B cell (primary cell): ENCODE results near the gene NLRP13. TPM values are rescaled to one million over a fixed set of nuclear protein-coding genes. Genes with fewer than 3 reads are reported as not detected.

Experiments used
- ATAC-seq: fragments of 200-7000 bp; cut with Tn5 transposase; one replicate; pipeline ENCODE4 v1.10.0; 2021; ENCODE audit warnings: low read depth, mild to moderate bottlenecking, moderate number of reproducible peaks, moderate library complexity
- CTCF ChIA-PET: fragments of 350-600 bp; sonication (Branson Sonifier 250); formaldehyde crosslinking; loops from one replicate; lab custom pipeline; 2021; ENCODE audit warnings: antibody characterized with exemption, inconsistent platforms; lab: Charles Lee
- POLR2A ChIA-PET: fragments of 350-600 bp; sonication (Branson Sonifier 250); formaldehyde crosslinking; loops from one replicate; lab custom pipeline; 2021; ENCODE audit warnings: antibody characterized with exemption; lab: Charles Lee
- DNase-seq: peaks from one replicate; pipeline ENCODE4 v3.0.0; 2013
- H2AFZ ChIP-seq: 2 replicates; pipeline ENCODE4 v1.6.1; 2012; ENCODE audit warnings: mild to moderate bottlenecking, low read depth, low read length; ENCODE audit not compliant: insufficient read depth, poor library complexity, severe bottlenecking
- H3K27ac ChIP-seq, 2 donors: 1 replicate in 1 of 2; 2 replicates in 1 of 2; pipeline ENCODE4 v1.5.1; 2012 to 2013; ENCODE audit warnings: low read length in 2 of 2, mild to moderate bottlenecking in 2 of 2, moderate library complexity in 1 of 2
- H3K27me3 ChIP-seq, 4 experiments: fragments of 200-600 bp in 1 of 4; sonication (generic) in 1 of 4; replicated peaks in 1 of 4; 1 replicate in 2 of 4; 2 replicates in 2 of 4; pipeline versions ENCODE4 v1.6.1 to v1.7.0; 2013 to 2016; ENCODE audit warnings: low read length in 3 of 4, mild to moderate bottlenecking in 2 of 4, mixed read lengths in 1 of 4, moderate library complexity in 1 of 4; ENCODE audit not compliant: insufficient read depth in 4 of 4, control insufficient read depth in 3 of 4; ENCODE audit errors: control extremely low read depth in 1 of 4
- H3K36me3 ChIP-seq, 2 experiments: replicated peaks in 1 of 2; 1 replicate in 1 of 2; 2 replicates in 1 of 2; pipeline versions ENCODE4 v1.6.1 to v1.7.1; 2013; ENCODE audit warnings: low read length in 1 of 2; ENCODE audit not compliant: insufficient read depth in 2 of 2, control insufficient read depth in 1 of 2; ENCODE audit errors: control extremely low read depth in 1 of 2, extremely low read depth in 1 of 2
- H3K4me1 ChIP-seq, 2 donors: fragments of 200-600 bp in 1 of 2; sonication (generic) in 1 of 2; 1 replicate in 1 of 2; 2 replicates in 1 of 2; pipeline versions ENCODE4 v1.5.1 to v1.6.1; 2013 to 2017; ENCODE audit warnings: low read length in 2 of 2; ENCODE audit not compliant: control insufficient read depth in 2 of 2, insufficient read depth in 2 of 2
- H3K4me2 ChIP-seq: replicated peaks from 2 replicates; pipeline ENCODE3; 2012; ENCODE audit warnings: mild to moderate bottlenecking, low read depth, low read length; ENCODE audit not compliant: poor library complexity, severe bottlenecking
- H3K4me3 ChIP-seq, 5 experiments: fragments of 200-600 bp in 1 of 5; sonication (generic) in 1 of 5; 1 replicate in 3 of 5; 2 replicates in 2 of 5; pipeline versions ENCODE4 v1.5.1 to v1.7.0; 2011 to 2016; ENCODE audit warnings: low read length in 4 of 5, mild to moderate bottlenecking in 4 of 5, low read depth in 2 of 5, control low read depth in 1 of 5, moderate library complexity in 1 of 5; ENCODE audit not compliant: insufficient read depth in 1 of 5; ENCODE audit errors: control extremely low read depth in 1 of 5, extremely low read depth in 1 of 5
- H3K79me2 ChIP-seq: fragments of 200-600 bp; sonication (generic); one replicate; pipeline ENCODE4 v1.6.0; 2016; ENCODE audit warnings: low read length; ENCODE audit not compliant: control insufficient read depth, insufficient read depth
- H3K9ac ChIP-seq: fragments of 200-600 bp; sonication (generic); 2 replicates; pipeline ENCODE4 v1.6.1; 2017; ENCODE audit warnings: mild to moderate bottlenecking, low read length, moderate library complexity
- H3K9me3 ChIP-seq, 3 donors: one replicate each; pipeline versions ENCODE4 v1.6.1 to v1.7.1; 2013; ENCODE audit warnings: low read length in 2 of 3; ENCODE audit not compliant: control insufficient read depth in 2 of 3, insufficient read depth in 1 of 3; ENCODE audit errors: control extremely low read depth in 1 of 3
- H4K20me1 ChIP-seq: 2 replicates; pipeline ENCODE4 v1.6.0; 2012; ENCODE audit warnings: mild to moderate bottlenecking, low read length; ENCODE audit not compliant: insufficient read depth, control insufficient read depth, poor library complexity, severe bottlenecking
- H3K27ac Mint-ChIP-seq: one replicate; pipeline ENCODE4 v1.8.0; 2021; ENCODE audit warnings: mixed read lengths
- H3K27me3 Mint-ChIP-seq: one replicate; pipeline ENCODE4 v1.8.0; 2021; ENCODE audit warnings: mixed read lengths
- H3K4me1 Mint-ChIP-seq: one replicate; pipeline ENCODE4 v1.8.0; 2021; ENCODE audit warnings: mixed read lengths
- H3K4me3 Mint-ChIP-seq: one replicate; pipeline ENCODE4 v1.8.0; 2021; ENCODE audit warnings: mixed read lengths
- H3K9me3 Mint-ChIP-seq: one replicate; pipeline ENCODE4 v1.8.0; 2022; ENCODE audit warnings: mixed read lengths; ENCODE audit not compliant: insufficient read depth
- CTCF ChIP-seq: fragments of 200-600 bp; IDR thresholded peaks from one replicate; pipeline ENCODE4 v1.8.0; 2022; ENCODE audit warnings: antibody characterized with exemption, mild to moderate bottlenecking
- EZH2 ChIP-seq: IDR thresholded peaks from 2 replicates; pipeline ENCODE4 v1.6.1; 2012; ENCODE audit warnings: borderline replicate concordance, low read depth, mild to moderate bottlenecking, moderate library complexity, low read length; ENCODE audit not compliant: insufficient read depth, poor library complexity, severe bottlenecking
- WGBS: methylation state at CpG from one replicate; pipeline ENCODE4 v1.1.5; 2013; ENCODE audit warnings: missing lambda C conversion rate; ENCODE audit not compliant: insufficient coverage; 5-methylcytosine and 5-hydroxymethylcytosine counted together
- intact Hi-C: fragments of 100-400 bp; cut with micrococcal nuclease; formaldehyde crosslinking; loops from one replicate; pipeline ENCODE4 v1.10.0; 2022
- polyA plus RNA-seq: library from polyadenylated mRNA; depleted of rRNA; stranded (reverse); fragments of >200 nt; gene quantifications from 2 replicates; pipeline ENCODE4 v1.2.3, GENCODE V29; 2012
- total RNA-seq, 2 donors: library from RNA; stranded (reverse); fragments of 120-200 nt in 1 of 2; gene quantifications; 1 replicate in 1 of 2; 2 replicates in 1 of 2; pipeline versions ENCODE4 v1.2.3 to v1.2.4, GENCODE V29; 2013 to 2022

The NLRP13 gene
- total and polyA plus RNA-seq, 2 donors (not counting 1 experiment from before 2014, with no cell fraction given) = not detected

GRCh38 chr19:55927991-55928390 is 4.1 kb downstream of the NLRP13 start:
- peaks cover 5% of the 10 kb centered on the region for H3K9me3 Mint-ChIP-seq
- H3K27ac Mint-ChIP-seq = no peak overlapping the region
- Histone ChIP-seq H3K9me3 (peaks cover 0 to 21% (median 10%) of the 10 kb centered on the region in 3 donors), H3K9ac (no peak overlapping the region), H3K79me2 (no peaks in the 10 kb centered on the region), H4K20me1 (no peaks in the 10 kb centered on the region), H3K4me2 (no peak overlapping the region), H2AFZ (no peak overlapping the region), H3K27me3 (no peaks in the 10 kb centered on the region), H3K4me3 (no peak overlapping the region), H3K4me1 (no peaks in the 10 kb centered on the region), H3K27ac (no peak overlapping the region), H3K36me3 (no peaks in the 10 kb centered on the region)
- DNase-seq (no peak), ATAC-seq (no peak)
- no peak for TF ChIP-seq CTCF
- no peak for TF ChIP-seq EZH2
- H3K4me3 Mint-ChIP-seq = no peak overlapping the region
- H3K27me3 Mint-ChIP-seq = peaks cover 11% of the 10 kb centered on the region
- intact Hi-C loops = no loop called here
- no peaks in the 10 kb centered on the region for H3K4me1 Mint-ChIP-seq
- WGBS = 73% methylated on average over 6 of the region's 8 CpGs
- ChIA-PET CTCF (no interaction called here), POLR2A (no interaction called here)

- H3K9me3 Mint-ChIP-seq = peaks cover 8% of the 10 kb centered on the region
- Histone ChIP-seq H3K9ac (no peak overlapping the region), H3K9me3 (peaks cover 0 to 21% (median 18%) of the 10 kb centered on the region in 3 donors), H3K36me3 (no peaks in the 10 kb centered on the region), H2AFZ (no peak overlapping the region), H3K79me2 (no peaks in the 10 kb centered on the region), H3K4me2 (no peak overlapping the region), H3K27ac (no peak overlapping the region), H3K27me3 (no peaks in the 10 kb centered on the region), H3K4me3 (no peak overlapping the region), H4K20me1 (no peaks in the 10 kb centered on the region), H3K4me1 (no peaks in the 10 kb centered on the region)
- ATAC-seq (no peak), DNase-seq (no peak)
- ChIA-PET CTCF (no interaction called here), POLR2A (no interaction called here)
- H3K4me1 Mint-ChIP-seq = no peaks in the 10 kb centered on the region
- WGBS = 80% methylated on average over 1 of the region's 5 CpGs
- H3K4me3 Mint-ChIP-seq = no peak overlapping the region
- H3K27ac Mint-ChIP-seq = no peak overlapping the region
- no peak for TF ChIP-seq CTCF
- TF ChIP-seq EZH2 = no peak
- peaks cover 10% of the 10 kb centered on the region for H3K27me3 Mint-ChIP-seq
- intact Hi-C loops = no loop called here
These were observed 8.6 kb downstream of the NLRP13 start for GRCh38 chr19:55923556-55923955.
